Stimulated activated CD4-positive, alpha-beta T cell treated with anti-CD3 and anti-CD28 coated beads, TNF-alpha, amount 100 ng/mL, for 48 hours (primary cell): Measurements from ENCODE around the gene GAL3ST2.
"Not testable (repeated sequence)": the region's sequence is repeated elsewhere in the genome, so short reads cannot be mapped to it uniquely, and the experiment has no call there.

Experiments used
- DNase-seq, 3 donors: peaks; one replicate each; pipeline ENCODE4 v3.0.0-alpha.2; 2020; ENCODE audit warnings: low read depth in 3 of 3

Gene GAL3ST2

DNA sequence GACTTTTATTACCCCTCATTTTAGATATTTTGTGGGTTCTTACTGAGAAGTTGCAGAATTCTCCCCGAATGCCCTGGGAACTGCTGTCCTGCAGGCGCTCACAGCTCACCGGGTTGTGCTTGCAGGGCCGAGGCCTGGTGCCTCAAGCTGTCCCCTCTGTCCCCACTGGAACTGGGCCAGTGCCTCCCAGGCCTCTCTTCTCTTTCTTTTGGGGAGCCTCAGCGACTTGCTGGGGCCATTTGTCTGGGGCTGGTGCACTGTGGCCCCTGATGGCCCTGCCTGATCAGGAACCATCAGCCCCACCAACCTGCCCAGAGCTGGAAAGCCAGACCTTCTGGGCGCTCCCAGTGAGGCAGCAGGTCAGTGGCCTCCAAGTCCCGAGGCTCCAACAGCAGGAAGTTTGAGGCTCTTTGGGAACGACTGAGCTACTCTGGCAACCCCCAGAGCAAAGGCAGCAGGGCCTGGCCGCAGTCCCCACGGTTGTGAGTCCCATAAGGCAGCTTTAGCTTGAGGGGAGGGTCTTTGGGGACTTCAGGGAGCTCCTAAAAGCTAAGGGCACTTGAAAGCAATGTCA lies 17.7 kb downstream of the GAL3ST2 start:
- DNase-seq = no peak

DNA sequence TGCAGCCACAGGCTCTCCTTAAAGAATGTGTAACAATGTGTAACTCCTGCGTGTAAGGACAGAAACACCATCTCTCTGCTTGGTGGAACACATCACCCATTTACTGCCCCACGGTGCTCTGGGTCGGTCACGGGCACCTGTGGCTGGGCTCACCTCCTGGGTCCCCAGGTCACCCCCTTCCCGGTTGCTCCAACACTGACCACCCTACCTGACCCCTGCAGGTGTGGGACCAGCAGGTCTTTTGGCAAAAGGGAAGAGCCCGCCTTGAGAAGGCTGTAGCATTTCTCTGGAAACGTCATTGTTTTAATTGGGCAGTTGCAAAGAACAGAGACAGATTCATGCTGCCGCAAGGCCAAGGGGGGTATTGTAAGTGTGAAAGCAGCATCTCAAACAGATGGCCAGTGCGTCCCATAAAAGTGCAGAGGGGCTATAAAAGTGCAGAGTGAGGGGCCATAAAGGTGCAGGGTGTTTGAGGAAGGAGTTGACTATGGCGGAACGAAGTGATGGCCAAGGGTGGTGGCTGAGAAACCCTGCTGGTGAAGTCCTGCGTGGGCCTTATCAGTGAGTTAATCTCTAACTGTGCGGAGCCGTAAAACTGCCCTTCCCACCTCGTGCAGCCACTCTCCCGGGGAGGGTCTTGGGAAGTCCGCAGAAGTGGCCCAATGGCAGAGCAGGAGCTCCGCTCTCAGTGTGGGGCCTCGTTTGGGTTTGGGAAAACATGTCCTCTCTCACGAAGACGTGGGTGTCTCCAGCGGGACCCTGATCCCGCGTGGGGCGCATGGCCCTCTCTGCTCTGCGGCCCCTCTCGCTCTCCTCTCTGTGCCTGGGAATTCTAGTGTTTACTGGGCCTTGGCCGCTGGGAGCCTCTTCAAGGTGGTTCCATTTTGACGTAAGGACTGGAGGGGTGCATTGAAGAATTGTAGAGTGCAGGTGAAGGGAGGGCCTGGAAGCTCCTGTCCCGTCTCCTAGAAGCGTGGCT lies 18.7 kb downstream of the GAL3ST2 start:
- no peak for DNase-seq

DNA sequence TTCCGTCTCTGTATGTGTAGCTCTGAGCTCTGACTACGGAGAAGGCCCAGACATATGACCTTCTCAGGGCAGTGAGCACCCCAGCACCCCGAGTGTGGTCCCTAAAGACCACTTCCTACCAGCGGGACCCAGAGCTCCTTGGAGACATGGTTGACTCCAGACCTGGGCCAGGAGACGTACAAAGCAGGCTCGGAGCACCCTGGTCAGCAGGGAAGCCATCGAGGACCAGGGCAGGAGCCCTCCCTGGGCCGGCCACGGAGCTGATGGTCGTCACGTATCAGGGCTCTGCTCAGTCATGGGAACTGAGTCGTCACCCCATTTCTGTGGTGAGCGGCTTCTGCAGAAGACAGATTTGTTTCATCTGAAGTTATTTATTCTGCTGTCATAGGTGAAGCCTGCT lies 19.6 kb downstream of the GAL3ST2 start:
- DNase-seq = no peak

DNA sequence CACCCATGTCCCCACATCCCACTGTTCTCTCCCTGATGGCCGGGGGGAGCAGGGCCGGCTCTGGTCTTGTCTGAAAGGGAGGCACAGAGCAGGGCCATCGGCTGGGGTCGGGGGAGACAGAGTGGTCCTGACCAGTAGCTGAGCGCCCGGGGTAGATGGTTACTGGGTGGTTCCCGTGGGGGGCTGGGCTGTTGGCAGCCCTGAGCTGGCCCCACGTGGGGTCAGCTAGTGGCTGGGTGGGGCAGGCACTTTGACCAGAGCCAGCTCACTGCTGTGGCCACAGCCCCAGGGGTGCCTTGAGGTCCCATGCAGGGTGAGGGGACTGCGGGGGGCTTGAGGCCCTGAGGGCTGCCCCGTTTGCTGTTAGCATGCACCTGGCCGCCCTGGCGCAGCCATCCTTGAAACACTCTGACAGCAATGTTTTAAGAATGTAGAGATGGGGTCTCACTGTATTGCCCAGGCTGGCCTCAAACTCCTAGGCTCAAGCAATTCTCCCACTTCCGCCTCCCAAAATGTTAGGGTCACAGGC lies 20.1 kb downstream of the GAL3ST2 start:
- DNase-seq = no peak

GRCh38 chr2:241797441-241798080 lies 20.9 kb downstream of the GAL3ST2 start:
- DNase-seq = no peak

- DNase-seq = no peak
Observed at GRCh38 chr2:241798081-241798630, 21.5 kb downstream of the GAL3ST2 start.

- DNase-seq = no peak
Observed at GRCh38 chr2:241798631-241799521, 22.3 kb downstream of the GAL3ST2 start.

DNA sequence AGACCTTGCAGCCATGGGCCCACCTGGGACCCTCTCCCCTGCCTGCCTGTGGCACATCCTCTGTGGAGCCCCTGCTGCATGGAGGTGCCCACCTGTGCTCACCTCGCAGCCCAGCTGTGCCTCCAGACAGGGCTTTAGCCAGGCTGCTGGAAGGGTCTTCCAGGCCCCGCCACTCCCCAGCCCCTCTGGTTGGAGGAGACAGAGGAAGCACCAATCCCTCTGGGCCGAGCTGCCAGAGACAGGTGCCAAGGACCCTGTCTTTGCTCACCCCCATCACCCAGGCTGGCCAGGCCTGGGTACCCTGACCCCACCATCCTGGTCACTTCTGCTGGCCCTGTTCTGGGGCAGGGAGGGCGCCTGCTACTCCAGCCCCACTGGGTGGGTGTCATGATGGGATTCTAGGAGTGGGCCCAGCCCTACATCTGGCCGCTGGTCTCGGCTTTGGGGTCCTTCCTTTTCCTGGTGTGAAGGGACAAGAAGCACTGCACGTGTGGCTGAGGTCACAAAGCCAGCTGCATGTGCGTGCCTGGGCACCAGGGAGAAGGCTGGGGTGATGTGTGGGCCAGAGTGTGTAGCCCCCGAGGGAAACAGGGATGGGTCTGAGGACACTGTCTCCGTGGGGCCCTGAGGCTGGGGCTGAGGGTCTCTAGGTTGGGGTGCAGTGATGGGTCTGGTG lies 23.0 kb downstream of the GAL3ST2 start:
- no peak for DNase-seq

DNA sequence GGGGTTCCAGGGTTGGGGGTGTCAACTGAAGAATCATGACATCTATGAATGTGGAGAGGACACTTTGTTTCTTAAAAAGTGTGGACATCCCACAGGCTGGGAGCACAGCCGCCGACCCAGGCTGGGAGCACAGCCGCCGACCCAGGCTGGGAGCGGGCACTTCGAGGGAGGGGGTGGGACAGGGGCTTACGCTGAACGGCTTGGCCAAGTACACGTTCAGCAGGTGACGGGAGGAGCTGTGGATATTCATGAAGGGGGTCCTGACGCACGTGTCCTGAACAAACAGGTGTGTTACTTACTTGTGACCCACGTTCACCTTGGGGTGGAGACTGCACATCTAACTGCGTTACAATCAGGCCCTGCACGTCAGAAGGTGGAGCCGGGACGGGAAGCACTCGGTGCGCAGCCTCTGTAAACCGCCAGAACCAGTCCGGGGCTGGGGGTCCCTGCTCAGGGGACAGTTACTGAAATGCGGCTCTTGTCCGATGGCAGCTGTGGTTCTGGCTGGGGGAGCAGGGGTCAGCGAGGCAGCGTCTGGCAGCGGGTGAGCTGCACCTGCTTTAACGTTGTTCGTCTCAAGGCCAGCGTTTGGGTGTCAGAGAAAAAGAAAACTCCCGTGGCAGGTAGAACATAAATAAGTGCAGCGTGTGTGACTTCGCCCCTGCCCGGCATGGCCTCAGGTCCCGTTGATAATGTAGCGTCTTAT lies 23.7 kb downstream of the GAL3ST2 start:
- not testable (repeated sequence) for DNase-seq

DNA sequence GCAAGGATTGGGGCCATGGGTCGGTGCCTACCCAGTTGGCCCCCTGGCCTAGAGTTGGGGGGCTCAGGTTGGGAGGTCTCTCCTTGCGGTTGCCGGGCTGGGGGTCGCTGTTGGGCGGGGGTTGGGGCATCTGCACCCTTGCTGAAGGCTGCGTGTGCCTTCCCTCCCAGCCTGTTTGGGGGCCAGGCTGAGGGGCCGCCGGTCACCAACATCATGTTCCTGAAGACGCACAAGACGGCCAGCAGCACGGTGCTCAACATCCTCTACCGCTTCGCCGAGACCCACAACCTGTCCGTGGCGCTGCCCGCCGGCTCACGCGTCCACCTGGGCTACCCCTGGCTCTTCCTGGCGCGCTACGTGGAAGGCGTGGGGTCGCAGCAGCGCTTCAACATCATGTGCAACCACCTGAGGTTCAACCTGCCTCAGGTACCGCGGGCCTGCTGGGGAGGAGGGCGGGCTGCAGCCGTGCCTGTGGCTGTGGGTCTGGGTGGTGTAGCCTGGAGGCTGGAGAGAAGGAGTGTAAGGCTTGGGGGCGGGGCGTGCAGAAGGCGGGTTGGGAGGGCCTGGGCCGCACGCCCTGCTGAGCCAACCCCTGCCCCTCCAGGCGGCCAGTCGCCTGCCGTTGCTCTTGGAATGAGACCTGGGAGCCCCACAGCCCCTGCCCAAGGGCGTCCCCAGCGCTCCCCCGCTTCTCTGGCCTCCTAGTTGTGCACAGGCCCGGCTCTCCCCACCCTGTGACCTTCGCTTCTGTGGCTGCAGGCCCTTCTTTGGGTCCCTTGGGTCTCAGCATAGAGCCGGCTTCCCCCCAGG lies 25.2 kb downstream of the GAL3ST2 start:
- DNase-seq = no peak

- no peak for DNase-seq
Observed at GRCh38 chr2:241802421-241803318, 26.0 kb downstream of the GAL3ST2 start.

GRCh38 chr2:241803387-241804325 lies 27.0 kb downstream of the GAL3ST2 start:
- peak in 1 of 3 donors; percentile 33 for DNase-seq

GRCh38 chr2:241804326-241805229 lies 28.0 kb downstream of the GAL3ST2 start:
- no peak for DNase-seq

DNA sequence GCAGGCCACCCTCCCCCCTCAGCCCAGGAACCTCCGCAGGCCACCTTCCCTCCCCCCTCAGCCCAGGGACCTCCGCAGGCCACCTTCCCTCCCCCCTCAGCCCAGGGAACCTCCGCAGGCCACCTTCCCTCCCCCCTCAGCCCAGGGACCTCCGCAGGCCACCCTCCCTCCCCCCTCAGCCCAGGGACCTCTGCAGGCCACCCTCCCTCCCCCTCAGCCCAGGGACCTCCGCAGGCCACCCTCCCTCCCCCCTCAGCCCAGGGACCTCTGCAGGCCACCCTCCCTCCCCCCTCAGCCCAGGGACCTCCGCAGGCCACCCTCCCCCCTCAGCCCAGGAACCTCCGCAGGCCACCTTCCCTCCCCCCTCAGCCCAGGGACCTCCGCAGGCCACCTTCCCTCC lies 29.6 kb downstream of the GAL3ST2 start:
- DNase-seq = not testable (repeated sequence)

GRCh38 chr2:241808051-241808720 lies 31.6 kb downstream of the GAL3ST2 start:
- no peak for DNase-seq
